Fibroblast of pulmonary artery (primary cell): Measurements from ENCODE around the gene PCNT.

ENCODE experiments used
- DNase-seq: peaks from one replicate; pipeline ENCODE4 v3.0.0-alpha.2; 2010; ENCODE audit warnings: low read depth
- H3K4me3 ChIP-seq: replicated peaks from 2 replicates; pipeline ENCODE4 v1.5.1; 2011; ENCODE audit warnings: low read depth, mild to moderate bottlenecking, control low read depth, low read length, moderate library complexity
- TF ChIP-seq, protein P1 (sequence below): IDR thresholded peaks from 2 replicates; pipeline ENCODE4 v1.5.1; 2011; ENCODE audit warnings: mild to moderate bottlenecking, control low read depth, low read length, inconsistent platforms; ENCODE audit errors: missing control alignments

PCNT gene

DNA sequence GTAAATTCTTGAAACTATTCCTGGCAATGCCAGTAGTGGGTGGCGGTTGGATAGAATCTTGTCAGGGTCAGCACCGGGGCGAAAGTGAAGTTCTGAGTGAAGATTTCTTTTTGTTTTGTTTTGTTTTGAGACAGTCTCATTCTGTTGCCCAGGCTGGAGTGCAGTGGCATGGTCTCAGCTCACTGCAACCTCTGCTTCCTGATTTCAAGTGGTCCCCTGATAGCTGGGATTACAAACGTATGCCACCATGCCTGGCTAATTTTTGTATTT, 33.3 kb downstream of the PCNT start:
- no peak for DNase-seq
- no peak overlapping the region for H3K4me3 ChIP-seq
- TF ChIP-seq, protein P1, sequence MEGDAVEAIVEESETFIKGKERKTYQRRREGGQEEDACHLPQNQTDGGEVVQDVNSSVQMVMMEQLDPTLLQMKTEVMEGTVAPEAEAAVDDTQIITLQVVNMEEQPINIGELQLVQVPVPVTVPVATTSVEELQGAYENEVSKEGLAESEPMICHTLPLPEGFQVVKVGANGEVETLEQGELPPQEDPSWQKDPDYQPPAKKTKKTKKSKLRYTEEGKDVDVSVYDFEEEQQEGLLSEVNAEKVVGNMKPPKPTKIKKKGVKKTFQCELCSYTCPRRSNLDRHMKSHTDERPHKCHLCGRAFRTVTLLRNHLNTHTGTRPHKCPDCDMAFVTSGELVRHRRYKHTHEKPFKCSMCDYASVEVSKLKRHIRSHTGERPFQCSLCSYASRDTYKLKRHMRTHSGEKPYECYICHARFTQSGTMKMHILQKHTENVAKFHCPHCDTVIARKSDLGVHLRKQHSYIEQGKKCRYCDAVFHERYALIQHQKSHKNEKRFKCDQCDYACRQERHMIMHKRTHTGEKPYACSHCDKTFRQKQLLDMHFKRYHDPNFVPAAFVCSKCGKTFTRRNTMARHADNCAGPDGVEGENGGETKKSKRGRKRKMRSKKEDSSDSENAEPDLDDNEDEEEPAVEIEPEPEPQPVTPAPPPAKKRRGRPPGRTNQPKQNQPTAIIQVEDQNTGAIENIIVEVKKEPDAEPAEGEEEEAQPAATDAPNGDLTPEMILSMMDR: no peak

DNA sequence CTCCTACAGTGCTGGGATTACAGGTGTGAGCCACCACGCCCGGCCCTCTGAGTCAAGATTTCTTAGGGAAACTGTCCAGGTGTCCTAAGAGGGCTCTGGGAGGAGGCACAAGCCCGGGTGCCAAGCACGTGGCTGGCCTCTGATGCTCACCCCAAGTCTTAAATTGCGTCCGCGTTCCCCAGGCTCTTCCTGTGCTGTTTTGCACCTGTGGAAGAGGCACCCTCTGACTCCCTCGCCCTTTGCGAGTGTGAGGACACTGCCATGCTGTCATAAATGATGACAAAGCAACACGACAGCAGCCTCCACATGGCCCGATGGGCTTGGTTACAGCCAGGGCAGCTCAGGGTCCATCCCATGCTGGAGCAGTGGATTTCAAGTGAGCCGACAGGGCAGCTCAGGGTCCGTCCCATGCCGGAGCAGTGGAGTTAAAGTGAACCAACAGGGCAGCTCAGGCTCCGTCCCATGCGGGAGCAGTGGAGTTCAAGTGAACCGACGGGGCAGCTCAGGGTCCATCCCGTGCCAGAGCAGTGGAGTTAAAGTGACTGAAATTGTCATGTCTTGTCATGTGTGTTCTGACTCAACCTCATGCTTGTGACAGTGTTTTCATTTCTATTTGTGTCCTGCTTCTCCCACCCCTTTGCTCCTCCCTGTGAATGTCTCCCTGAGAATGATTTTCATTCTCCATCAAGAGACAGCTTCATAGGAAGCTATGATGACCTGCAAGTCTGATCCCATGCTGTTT, 33.9 kb downstream of the PCNT start:
- DNase-seq: no peak
- no peak overlapping the region for H3K4me3 ChIP-seq
- TF ChIP-seq, protein P1: no peak

DNA sequence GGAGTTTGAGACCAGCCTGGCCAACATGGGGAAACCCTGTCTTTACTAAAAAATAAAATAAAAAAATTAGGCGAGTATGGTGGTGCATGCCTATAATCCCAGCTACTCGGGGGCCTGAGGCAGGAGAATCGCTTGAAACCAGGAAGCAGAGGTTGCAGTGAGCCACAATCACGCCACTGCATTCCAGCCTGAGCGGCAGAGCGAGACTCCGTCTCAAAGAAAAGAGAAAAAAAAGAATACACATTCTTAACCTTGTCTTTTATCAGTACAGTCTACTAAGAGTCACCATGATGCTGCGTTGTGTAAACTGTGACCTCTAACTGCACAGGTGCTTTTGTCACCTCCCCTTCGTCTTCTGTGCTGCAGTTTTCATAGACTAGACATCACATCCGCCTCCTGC, 37.2 kb downstream of the PCNT start:
- H3K4me3 ChIP-seq: no peak overlapping the region
- TF ChIP-seq, protein P1: no peak
- DNase-seq: no peak

DNA sequence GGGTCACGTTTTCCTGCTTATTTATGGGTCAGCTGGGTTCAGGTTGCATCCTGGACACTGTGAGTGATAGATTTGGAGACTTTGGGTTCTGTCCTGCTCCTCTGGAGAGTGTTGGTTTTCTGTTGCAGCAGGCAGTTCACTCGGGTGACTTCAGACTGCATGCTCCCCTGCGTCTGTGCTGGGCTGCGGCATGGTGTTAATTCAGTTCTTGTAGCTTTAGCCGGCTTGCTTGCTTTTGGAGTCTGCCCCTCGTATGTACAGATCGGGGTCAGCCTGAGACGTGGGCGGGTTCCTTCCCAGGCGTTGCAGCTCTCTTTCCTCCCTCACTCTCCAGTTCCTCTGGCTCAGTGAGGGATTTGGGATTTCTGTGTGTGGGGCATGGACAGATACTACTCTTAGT, 38.0 kb downstream of the PCNT start:
- TF ChIP-seq, protein P1: no peak
- DNase-seq: no peak
- no peak overlapping the region for H3K4me3 ChIP-seq

DNA sequence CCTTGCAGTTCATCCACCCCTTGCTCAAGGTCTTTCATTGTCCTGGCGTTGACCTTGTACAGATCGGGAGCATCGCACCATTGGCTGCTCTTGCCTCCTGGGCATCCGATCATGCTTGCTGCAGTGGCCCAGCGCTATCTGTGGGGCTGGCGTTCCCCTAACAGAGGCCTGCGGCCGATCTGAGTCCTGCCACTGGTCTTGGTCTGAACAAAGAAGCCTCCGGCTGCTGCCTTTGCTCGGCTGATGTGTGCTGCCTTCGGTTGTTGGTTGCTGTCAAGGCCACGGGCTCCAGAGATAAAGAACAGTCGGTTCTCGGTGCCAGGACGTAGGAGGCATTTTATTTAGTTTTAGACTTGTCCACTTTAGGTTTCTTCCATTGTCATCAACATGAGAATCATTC, 39.0 kb downstream of the PCNT start:
- no peak for DNase-seq
- TF ChIP-seq, protein P1: no peak

DNA sequence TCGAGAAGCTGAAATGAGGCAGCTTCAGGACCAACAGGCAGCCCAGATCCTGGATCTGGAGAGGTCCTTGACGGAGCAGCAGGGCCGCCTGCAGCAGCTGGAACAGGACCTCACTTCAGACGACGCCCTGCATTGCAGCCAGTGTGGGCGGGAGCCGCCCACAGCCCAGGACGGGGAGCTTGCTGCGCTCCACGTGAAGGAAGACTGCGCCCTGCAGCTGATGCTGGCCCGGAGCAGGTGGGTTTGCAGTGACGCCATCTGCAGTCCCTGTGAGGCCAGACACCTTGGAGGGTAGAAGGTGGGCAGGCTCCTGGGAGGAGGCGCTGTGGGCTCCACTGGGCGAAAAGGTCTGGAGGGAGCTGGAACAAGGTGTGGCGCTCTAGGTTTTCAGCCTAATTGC, 39.7 kb downstream of the PCNT start:
- DNase-seq: no peak
- no peak overlapping the region for H3K4me3 ChIP-seq
- TF ChIP-seq, protein P1: no peak

More for the DNA sequence above, 39.0 kb downstream of the PCNT start:
- H3K4me3 ChIP-seq: no peak overlapping the region

DNA sequence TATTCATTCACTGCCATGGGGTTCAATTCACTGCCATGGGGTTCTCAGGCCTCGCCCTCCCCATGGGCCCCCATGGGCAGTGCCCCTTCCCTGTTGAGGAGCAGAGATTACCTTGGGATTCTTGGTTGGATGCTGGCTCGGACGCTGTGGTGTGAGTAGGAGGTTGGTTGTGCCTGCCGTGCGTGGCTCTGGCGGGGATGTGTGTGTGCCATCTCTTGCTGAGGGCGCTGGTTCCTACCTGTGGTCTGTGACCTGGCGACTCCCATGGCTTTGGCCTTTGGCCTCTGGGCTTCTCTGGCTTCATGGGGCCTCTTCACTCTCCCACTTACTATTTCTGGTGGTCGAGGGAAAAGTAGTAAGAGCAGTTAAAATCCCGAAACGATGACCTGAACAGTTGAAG, 42.1 kb downstream of the PCNT start:
- TF ChIP-seq, protein P1: no peak
- no peak for DNase-seq
- no peak overlapping the region for H3K4me3 ChIP-seq
